OCI-LY7 (cell line): Measurements from ENCODE around the gene BROX.

ENCODE experiments used
- EZH2phosphoT487 ChIP-seq: fragments of 200-600 bp; sonication (generic); IDR thresholded peaks from 2 replicates; pipeline ENCODE4 v1.6.1; 2018; ENCODE audit warnings: low read depth, borderline replicate concordance, mild to moderate bottlenecking, mixed run types, antibody characterized with exemption, low read length, moderate library complexity, mixed read lengths
- TF ChIP-seq, protein P1 (sequence below): fragments of 200-600 bp; sonication (generic); conservative IDR thresholded peaks from 2 replicates; pipeline ENCODE4 v1.5.1; 2014; ENCODE audit warnings: mild to moderate bottlenecking, antibody characterized with exemption, low read length, moderate library complexity, mixed read lengths

DNA sequence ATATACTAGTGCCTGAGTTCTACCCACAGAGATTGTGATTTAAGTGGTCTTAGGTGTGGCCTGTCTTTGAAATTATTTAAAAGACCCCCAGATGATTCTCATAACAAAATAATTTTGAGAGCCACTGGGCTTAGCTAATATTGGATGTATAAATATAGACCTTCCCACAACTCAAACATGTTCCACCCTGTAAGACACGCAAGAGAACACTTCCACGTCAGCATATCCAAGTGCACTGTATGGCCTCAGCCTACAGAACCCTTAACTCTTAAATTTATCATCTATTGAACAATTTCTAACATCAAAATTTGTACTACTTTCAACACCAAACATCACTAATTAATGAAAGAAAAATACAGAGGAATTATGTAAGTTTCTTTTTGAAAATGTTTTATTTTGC lies 27.1 kb downstream of the BROX start:
- TF ChIP-seq, protein P1, sequence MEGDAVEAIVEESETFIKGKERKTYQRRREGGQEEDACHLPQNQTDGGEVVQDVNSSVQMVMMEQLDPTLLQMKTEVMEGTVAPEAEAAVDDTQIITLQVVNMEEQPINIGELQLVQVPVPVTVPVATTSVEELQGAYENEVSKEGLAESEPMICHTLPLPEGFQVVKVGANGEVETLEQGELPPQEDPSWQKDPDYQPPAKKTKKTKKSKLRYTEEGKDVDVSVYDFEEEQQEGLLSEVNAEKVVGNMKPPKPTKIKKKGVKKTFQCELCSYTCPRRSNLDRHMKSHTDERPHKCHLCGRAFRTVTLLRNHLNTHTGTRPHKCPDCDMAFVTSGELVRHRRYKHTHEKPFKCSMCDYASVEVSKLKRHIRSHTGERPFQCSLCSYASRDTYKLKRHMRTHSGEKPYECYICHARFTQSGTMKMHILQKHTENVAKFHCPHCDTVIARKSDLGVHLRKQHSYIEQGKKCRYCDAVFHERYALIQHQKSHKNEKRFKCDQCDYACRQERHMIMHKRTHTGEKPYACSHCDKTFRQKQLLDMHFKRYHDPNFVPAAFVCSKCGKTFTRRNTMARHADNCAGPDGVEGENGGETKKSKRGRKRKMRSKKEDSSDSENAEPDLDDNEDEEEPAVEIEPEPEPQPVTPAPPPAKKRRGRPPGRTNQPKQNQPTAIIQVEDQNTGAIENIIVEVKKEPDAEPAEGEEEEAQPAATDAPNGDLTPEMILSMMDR: no peak
- TF ChIP-seq EZH2phosphoT487: no peak
